Activated CD8-positive, alpha-beta T cell treated with anti-CD3 and anti-CD28 coated beads, Interleukin-2, amount 10 ng/mL, durations not matched to agents 7 days and 5 days (primary cell): ENCODE data around the gene POLE4. TPM values are rescaled to one million over a fixed set of nuclear protein-coding genes. Genes with fewer than 3 reads are reported as not detected.

ENCODE experiments used
- ATAC-seq: fragments of 150-1000 bp; cut with Tn5 transposase; one replicate; pipeline ENCODE4 v1.10.0; 2021; ENCODE audit warnings: moderate library complexity
- CTCF ChIA-PET: fragments of 350-600 bp; sonication (Branson Sonifier 250); formaldehyde crosslinking; loops from one replicate; lab custom pipeline; 2021; ENCODE audit warnings: antibody characterized with exemption; lab: Charles Lee
- POLR2A ChIA-PET: fragments of 350-600 bp; sonication (Branson Sonifier 250); formaldehyde crosslinking; loops from one replicate; lab custom pipeline; 2021; ENCODE audit warnings: antibody characterized with exemption; lab: Charles Lee
- DNase-seq: peaks from one replicate; pipeline ENCODE4 v3.0.0-alpha.2; 2020
- H3K27ac Mint-ChIP-seq: one replicate; pipeline ENCODE4 v1.8.0; 2021; ENCODE audit warnings: mild to moderate bottlenecking, mixed read lengths
- H3K27me3 Mint-ChIP-seq: one replicate; pipeline ENCODE4 v1.8.0; 2021; ENCODE audit warnings: low read depth, mixed read lengths
- H3K36me3 Mint-ChIP-seq: one replicate; pipeline ENCODE4 v1.8.0; 2021; ENCODE audit warnings: low read depth, mixed read lengths
- H3K4me1 Mint-ChIP-seq: one replicate; pipeline ENCODE4 v1.8.0; 2021; ENCODE audit warnings: low read depth, mixed read lengths
- H3K4me3 Mint-ChIP-seq: one replicate; pipeline ENCODE4 v1.8.0; 2021; ENCODE audit warnings: mild to moderate bottlenecking, mixed read lengths
- H3K9me3 Mint-ChIP-seq: one replicate; pipeline ENCODE4 v1.8.0; 2022; ENCODE audit warnings: mixed read lengths; ENCODE audit not compliant: insufficient read depth
- total RNA-seq, 2 experiments: library from RNA; stranded (reverse); gene quantifications; one replicate each; pipeline ENCODE4 v1.2.3, GENCODE V29; 2021

POLE4 gene
- total RNA-seq, 2 experiments from 2014 or later: 44.5 to 45.7 TPM

GRCh38 chr2:74944987-74945787 lies 13.3 kb upstream of the POLE4 start:
- Mint-ChIP-seq H3K36me3 (peaks cover 18% of the 10 kb centered on the region), H3K4me3 (no peak overlapping the region), H3K4me1 (peaks cover 19% of the 10 kb centered on the region), H3K27ac (no peak overlapping the region), H3K9me3 (no peaks in the 10 kb centered on the region), H3K27me3 (peaks cover 7% of the 10 kb centered on the region)
- POLR2A ChIA-PET: no interaction called here
- DNase-seq: peak; percentile 31
- CTCF ChIA-PET: interaction anchor here (1.0 kb wide), 1 partner anchor 25 kb away, joined by 3 read pairs; no protein-coding TSS in a partner anchor
- ATAC-seq: peak; percentile 44

DNA sequence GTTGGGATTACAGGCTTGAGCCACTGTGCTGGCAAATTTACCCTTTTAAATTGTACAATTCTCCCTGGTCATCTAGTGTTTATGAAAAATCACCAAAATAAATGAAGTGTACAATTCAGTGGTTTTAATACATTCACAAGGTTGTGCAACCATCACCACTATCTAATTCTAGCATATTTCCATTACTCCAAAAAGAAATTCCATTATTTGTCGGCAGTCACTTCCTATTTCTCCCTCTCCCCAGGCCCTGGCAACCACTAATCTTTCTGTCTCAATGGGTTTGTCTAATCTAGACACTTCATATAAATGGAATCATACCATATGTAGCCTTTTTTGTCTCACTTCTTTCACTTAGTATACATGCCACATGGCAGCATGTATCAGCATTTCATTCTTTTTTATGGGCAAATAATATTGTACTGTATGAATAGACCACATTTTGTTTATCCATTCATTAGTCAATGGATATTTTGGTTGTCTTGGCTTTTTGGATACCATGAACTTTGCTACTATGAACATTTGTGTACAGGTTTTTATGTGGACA lies 12.6 kb upstream of the POLE4 start:
- Mint-ChIP-seq H3K27me3 (peaks cover 6% of the 10 kb centered on the region), H3K4me3 (no peak overlapping the region), H3K27ac (no peak overlapping the region), H3K36me3 (peaks cover 23% of the 10 kb centered on the region), H3K9me3 (peaks cover 4% of the 10 kb centered on the region), H3K4me1 (peaks cover 19% of the 10 kb centered on the region)
- POLR2A ChIA-PET: no interaction called here
- ATAC-seq (no peak), DNase-seq (no peak)
- CTCF ChIA-PET: no interaction called here

GRCh38 chr2:74947703-74948102 lies 10.7 kb upstream of the POLE4 start:
- Mint-ChIP-seq H3K27me3 (peaks cover 6% of the 10 kb centered on the region), H3K4me3 (no peak overlapping the region), H3K36me3 (peaks cover 31% of the 10 kb centered on the region), H3K9me3 (peaks cover 4% of the 10 kb centered on the region), H3K27ac (no peak overlapping the region), H3K4me1 (peaks cover 19% of the 10 kb centered on the region)
- ChIA-PET CTCF (no interaction called here), POLR2A (no interaction called here)
- DNase-seq: no peak
- no peak for ATAC-seq

GRCh38 chr2:74948779-74949178 lies 9.7 kb upstream of the POLE4 start:
- ChIA-PET CTCF (no interaction called here), POLR2A (no interaction called here)
- Mint-ChIP-seq H3K9me3 (peaks cover 4% of the 10 kb centered on the region), H3K27me3 (peaks cover 2% of the 10 kb centered on the region), H3K27ac (no peak overlapping the region), H3K4me3 (no peak overlapping the region), H3K36me3 (peaks cover 28% of the 10 kb centered on the region), H3K4me1 (peaks cover 19% of the 10 kb centered on the region)
- ATAC-seq (no peak), DNase-seq (no peak)

DNA sequence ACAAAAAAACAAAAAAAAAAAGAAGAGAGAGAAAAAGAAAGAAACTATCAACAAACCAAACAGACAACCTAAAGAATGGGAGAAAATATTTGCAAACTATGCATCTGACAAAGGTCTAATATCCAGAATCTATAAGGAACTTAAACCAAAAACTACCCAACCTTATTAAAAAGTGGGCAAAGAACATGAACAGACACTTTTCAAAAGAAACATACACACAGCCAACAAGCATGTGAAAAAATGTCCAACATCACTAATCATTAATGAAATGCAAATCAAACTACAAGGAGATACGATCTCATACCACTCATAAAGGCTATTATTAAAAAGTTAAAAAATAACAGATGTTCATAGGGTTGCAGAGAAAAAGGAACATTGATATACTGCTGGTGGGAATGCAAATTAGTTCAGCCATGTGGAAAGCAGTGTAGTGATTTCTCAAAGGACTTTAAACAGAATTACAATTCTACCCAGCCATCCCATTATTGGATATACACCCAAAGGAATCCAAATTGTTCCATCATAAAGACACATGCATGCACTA lies 7.2 kb upstream of the POLE4 start:
- Mint-ChIP-seq H3K27me3 (peaks cover 2% of the 10 kb centered on the region), H3K36me3 (peaks cover 36% of the 10 kb centered on the region), H3K4me1 (peaks cover 8% of the 10 kb centered on the region), H3K4me3 (no peak overlapping the region), H3K9me3 (peaks cover 9% of the 10 kb centered on the region), H3K27ac (no peak overlapping the region)
- no peak for ATAC-seq
- POLR2A ChIA-PET: no interaction called here
- CTCF ChIA-PET: no interaction called here
- no peak for DNase-seq

GRCh38 chr2:74952575-74952974 lies 5.9 kb upstream of the POLE4 start:
- ATAC-seq (no peak), DNase-seq (no peak)
- Mint-ChIP-seq H3K4me1 (peaks cover 10% of the 10 kb centered on the region), H3K36me3 (peaks cover 35% of the 10 kb centered on the region), H3K27me3 (peaks cover 2% of the 10 kb centered on the region), H3K9me3 (peaks cover 9% of the 10 kb centered on the region), H3K4me3 (no peak overlapping the region), H3K27ac (no peak overlapping the region)
- CTCF ChIA-PET: no interaction called here
- POLR2A ChIA-PET: no interaction called here

- no peak for ATAC-seq
- CTCF ChIA-PET: no interaction called here
- Mint-ChIP-seq H3K4me3 (no peak overlapping the region), H3K27me3 (no peaks in the 10 kb centered on the region), H3K4me1 (peaks cover 17% of the 10 kb centered on the region), H3K9me3 (peaks cover 9% of the 10 kb centered on the region), H3K27ac (no peak overlapping the region), H3K36me3 (peaks cover 37% of the 10 kb centered on the region)
- DNase-seq: no peak
- POLR2A ChIA-PET: no interaction called here
These were observed 4.5 kb upstream of the POLE4 start for GRCh38 chr2:74953796-74954499.

- Mint-ChIP-seq H3K9me3 (peaks cover 9% of the 10 kb centered on the region), H3K4me3 (no peak overlapping the region), H3K27me3 (no peaks in the 10 kb centered on the region), H3K4me1 (peaks cover 23% of the 10 kb centered on the region), H3K36me3 (peaks cover 41% of the 10 kb centered on the region), H3K27ac (no peak overlapping the region)
- CTCF ChIA-PET: no interaction called here
- DNase-seq (no peak), ATAC-seq (no peak)
- POLR2A ChIA-PET: no interaction called here
These were observed 4.0 kb upstream of the POLE4 start for GRCh38 chr2:74954500-74954874.

GRCh38 chr2:74957886-74958273 lies 563 bp upstream of the POLE4 start:
- POLR2A ChIA-PET: no interaction called here

GRCh38 chr2:74959106-74959751 lies 786 bp downstream of the POLE4 start:
- no peak for ATAC-seq
- peaks cover 5% of the 10 kb centered on the region for H3K9me3 Mint-ChIP-seq
- peaks cover 56% of the 10 kb centered on the region for H3K36me3 Mint-ChIP-seq
- peak overlapping the region; percentile 93 for H3K27ac Mint-ChIP-seq
- peak overlapping the region; percentile 80 for H3K4me3 Mint-ChIP-seq
- ChIA-PET CTCF (no interaction called here), POLR2A (no interaction called here)
- DNase-seq: peak; percentile 33
- no peaks in the 10 kb centered on the region for H3K27me3 Mint-ChIP-seq
- peaks cover 46% of the 10 kb centered on the region for H3K4me1 Mint-ChIP-seq

More at GRCh38 chr2:74957886-74958273, 563 bp upstream of the POLE4 start:
- Mint-ChIP-seq H3K9me3 (peaks cover 5% of the 10 kb centered on the region), H3K36me3 (peaks cover 49% of the 10 kb centered on the region), H3K4me3 (peak overlapping the region; percentile 80), H3K27me3 (no peaks in the 10 kb centered on the region), H3K27ac (peak overlapping the region; percentile 93), H3K4me1 (peaks cover 48% of the 10 kb centered on the region)
- no peak for ATAC-seq
- CTCF ChIA-PET: interaction anchor here (1.0 kb wide), 1 partner anchor 40 kb away, joined by 3 read pairs; no protein-coding TSS in a partner anchor
- no peak for DNase-seq

GRCh38 chr2:74966887-74967286 lies 8.4 kb downstream of the POLE4 start:
- POLR2A ChIA-PET: interaction anchor here (0.7 kb wide), 1 partner anchor 59 kb away, joined by 4 read pairs; no protein-coding TSS in a partner anchor
- DNase-seq (no peak), ATAC-seq (no peak)
- H3K27me3 Mint-ChIP-seq: no peaks in the 10 kb centered on the region
- H3K4me1 Mint-ChIP-seq: peaks cover 18% of the 10 kb centered on the region
- no peak overlapping the region for H3K27ac Mint-ChIP-seq
- no peak overlapping the region for H3K4me3 Mint-ChIP-seq
- H3K9me3 Mint-ChIP-seq: peaks cover 16% of the 10 kb centered on the region
- CTCF ChIA-PET: interaction anchor here (0.8 kb wide), 1 partner anchor 13 kb away, joined by 3 read pairs; no protein-coding TSS in a partner anchor
- H3K36me3 Mint-ChIP-seq: peaks cover 53% of the 10 kb centered on the region
